Measurements from ENCODE around the gene CYP2S1.
"Not testable (repeated sequence)": the region's sequence is repeated elsewhere in the genome, so short reads cannot be mapped to it uniquely, and the experiment has no call there.

CYP2S1 gene, protein sequence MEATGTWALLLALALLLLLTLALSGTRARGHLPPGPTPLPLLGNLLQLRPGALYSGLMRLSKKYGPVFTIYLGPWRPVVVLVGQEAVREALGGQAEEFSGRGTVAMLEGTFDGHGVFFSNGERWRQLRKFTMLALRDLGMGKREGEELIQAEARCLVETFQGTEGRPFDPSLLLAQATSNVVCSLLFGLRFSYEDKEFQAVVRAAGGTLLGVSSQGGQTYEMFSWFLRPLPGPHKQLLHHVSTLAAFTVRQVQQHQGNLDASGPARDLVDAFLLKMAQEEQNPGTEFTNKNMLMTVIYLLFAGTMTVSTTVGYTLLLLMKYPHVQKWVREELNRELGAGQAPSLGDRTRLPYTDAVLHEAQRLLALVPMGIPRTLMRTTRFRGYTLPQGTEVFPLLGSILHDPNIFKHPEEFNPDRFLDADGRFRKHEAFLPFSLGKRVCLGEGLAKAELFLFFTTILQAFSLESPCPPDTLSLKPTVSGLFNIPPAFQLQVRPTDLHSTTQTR

DNA sequence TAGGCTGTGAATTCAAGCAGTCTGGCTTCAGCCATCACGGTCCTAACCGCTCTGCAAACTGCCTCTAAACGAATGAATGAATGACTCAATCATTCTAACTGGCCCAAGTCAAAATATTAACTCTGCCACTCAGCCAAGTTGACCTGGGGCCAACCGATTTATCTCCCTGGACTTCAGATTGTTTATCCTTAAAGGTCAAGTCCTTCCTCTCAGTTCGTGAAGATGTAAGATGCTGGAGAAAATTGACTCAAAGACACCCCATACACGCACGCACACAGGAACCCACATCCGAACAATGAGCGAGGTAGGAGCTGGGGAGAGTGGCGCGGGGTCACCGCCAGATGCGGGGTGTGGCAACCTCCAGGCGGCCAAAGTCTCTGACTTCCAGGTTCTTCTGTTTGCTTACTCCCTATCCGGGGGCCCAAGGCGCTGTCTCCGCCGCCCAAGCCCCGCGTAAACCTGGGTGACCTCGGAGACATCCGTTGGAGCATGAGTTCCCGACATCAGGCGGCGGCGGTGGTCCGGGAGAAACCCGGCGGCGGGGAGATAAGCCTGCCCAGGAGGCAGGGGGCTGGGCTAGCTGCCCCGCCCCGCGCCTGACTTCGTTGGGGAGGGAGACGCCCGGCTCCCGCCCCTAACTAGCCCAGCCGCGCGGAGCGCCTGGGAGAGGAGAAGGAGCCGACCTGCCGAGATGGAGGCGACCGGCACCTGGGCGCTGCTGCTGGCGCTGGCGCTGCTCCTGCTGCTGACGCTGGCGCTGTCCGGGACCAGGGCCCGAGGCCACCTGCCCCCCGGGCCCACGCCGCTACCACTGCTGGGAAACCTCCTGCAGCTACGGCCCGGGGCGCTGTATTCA lies at the start of gene CYP2S1:
TSS of gene CYP2S1 (plus strand) at position 646 of the 856 bp plus-strand sequence. CDS start at position 692, 46 bp downstream.
- ATAC-seq (peak; percentile 23), DNase-seq (peak; percentile 24)

DNA sequence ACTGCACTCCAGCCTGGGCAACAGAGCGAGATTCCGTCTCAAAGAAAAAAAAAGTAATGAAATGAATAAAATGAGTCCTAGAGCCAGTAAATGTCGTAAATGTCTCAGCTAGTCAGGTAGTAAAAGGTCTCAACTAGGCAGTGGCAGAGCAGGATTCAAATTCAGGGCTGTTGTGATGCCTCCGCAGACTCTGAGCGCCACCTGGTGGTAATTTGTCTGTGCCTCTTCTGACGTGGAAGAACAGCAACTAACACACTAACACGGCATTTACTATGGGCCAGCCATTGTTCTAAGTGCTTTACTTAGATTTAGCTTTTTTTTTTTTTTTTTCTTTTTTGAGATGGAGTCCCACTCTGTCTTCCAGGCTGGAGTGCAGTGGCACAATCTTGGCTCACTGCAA lies 48.6 kb upstream of the CYP2S1 start:
- ATAC-seq: peak; percentile 88

DNA sequence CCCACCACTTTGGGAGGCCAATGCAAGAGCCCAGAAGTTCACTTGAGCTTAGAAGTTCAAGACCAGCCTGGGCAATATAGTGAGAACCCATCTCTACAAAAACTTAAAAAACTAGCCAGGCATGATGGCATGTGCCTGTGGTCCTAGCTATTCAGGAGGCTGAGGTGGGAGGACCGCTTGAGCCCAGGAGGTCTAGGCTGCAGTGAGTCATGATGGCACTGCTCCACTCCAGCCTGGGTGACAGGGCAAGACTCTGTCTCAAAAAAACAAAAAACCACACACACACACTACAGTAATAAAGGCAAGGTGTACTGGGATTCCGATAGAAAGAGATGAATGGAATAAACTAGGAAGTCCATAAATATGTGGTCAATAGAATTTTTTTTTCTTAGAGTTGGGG lies 43.2 kb upstream of the CYP2S1 start:
- no peak for ATAC-seq

More for the DNA sequence above, 48.6 kb upstream of the CYP2S1 start:
- DNase-seq: peak; percentile 89

DNA sequence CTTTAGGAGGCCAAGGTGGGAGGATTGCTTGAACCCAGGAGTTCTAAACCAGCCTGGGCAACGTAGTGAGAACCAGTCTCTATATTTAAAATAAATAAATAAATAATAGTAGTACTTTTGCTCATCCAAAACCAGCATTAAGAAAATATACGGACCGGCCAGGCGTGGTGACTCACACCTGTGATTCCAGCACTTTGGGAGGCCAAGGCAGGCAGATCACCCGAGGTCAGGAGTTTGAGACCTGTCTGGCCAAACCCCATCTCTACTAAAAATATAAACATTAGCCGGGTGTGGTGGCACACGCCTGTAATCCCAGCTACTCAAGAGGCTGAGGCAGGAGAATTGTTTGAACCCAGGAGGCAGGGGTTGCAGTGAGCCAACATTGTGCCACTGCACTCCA lies 42.0 kb upstream of the CYP2S1 start:
- not testable (repeated sequence) for DNase-seq, ATAC-seq

More for the DNA sequence above, 43.2 kb upstream of the CYP2S1 start:
- DNase-seq: no peak

DNA sequence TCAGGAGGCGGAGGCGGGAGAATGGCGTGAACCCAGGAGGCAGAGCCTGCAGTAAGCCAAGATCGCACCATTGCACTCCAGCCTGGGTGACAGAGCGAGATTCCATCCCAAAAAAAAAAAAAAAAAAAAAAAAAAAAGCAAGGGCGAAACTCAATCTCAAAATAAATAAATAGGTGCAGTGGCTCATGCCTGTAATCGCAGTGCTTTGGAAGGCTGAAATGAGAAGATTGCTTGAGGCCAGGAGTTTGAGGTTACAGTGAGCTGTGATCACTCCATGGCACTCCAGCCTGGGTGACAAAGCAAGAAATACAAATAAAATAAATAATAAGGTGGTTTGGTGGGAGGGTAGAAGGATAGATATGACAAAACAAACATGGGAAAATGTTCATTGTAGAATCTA lies 39.0 kb upstream of the CYP2S1 start:
- DNase-seq (no peak), ATAC-seq (no peak)

DNA sequence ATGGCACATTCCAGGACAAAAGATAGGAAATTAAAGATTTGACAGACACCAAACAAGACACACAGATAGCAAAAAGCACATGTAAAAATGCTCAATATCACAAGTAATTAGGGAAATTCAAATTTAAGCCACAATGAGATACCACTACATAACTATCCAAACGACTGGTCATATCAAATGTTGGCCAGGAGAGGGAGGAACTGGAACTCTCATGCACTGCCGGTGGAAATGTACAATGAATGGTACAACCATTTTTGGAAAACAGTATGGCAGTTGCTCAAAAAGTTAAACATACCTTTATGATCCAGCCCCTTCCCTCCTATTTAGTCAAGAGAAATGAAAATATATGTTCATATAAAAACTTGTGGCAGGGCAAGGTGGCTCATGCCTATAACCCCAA lies 36.8 kb upstream of the CYP2S1 start:
- DNase-seq (no peak), ATAC-seq (no peak)

DNA sequence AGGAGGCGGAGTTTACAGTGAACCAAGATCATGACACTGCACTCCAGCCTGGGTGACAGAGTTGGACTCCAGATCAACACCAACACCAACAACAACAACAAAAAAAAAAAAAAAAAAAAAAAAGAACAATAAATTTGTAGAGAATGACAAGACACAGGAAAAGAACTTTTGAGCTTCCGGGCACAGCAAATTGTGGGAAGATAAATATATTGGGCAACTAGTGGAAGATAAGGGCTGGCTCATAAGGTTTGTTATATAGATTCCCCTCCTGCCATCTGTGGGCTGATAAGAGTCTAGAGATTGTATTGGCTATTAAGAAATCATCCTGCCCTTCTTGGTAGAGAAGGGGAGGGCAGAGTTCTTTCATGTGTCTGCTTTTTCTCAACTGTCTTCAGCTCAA lies 33.1 kb upstream of the CYP2S1 start:
- ATAC-seq: no peak
- DNase-seq: no peak

DNA sequence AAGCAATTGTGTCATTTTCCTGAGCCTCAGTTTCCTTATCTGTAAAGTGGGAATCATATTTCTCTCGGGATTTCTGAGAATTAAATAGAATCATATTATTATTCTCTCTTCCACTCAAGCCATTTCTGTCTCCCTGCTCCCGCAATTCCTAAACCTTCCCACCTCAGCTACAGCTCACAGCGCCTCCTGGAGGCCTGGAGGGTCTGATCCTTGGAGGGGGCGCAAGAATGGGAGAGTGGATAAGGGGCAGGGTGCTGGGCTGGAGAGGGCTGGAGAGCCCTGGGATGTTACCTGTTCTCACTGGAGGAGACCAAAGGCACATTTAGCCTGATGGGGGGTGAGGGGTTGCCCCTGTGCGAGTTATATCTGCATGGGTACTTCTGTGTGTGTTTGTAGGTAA lies 31.1 kb upstream of the CYP2S1 start:
- DNase-seq: peak; percentile 15
- ATAC-seq: no peak

DNA sequence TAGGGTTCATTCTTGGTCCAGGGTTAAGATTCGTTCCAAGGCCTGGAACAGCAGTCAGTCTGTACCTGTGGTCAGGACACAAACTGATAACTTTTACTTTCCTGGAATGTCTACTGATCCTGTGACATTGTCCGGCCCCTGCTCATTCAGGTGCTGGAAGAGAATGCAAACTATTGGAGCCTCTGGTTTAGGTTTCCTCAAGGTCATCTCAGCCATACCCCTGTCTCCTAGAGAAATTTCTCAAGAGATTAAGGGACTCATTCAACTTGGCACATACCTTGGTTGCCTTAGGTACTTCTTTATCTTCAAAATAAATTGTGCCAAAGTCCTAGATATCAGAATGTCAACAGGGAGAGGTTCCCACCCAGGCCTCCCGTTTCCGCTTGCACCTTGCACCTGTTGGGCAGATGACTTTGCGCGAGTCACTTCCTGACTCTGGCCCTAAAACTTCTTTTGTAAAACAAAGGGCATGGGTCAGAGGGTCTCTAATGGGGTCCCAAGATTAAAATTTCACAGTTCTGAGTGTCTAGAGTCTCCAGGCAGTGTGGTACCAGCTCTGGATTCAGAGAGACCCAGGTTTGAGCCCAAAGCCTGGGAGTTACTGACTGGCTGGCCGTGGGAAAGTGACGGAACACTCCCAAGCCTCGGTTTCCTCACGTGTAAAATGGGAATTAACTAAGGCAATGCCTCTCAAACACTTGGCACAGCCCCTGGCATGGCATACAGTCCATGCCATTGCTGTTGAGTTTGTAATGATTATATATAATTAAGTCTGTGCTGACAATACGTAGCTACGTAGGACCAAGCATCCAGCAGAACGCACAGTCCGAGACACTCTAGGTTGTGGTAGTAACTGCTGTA lies 25.8 kb upstream of the CYP2S1 start:
- DNase-seq (no peak), ATAC-seq (no peak)

DNA sequence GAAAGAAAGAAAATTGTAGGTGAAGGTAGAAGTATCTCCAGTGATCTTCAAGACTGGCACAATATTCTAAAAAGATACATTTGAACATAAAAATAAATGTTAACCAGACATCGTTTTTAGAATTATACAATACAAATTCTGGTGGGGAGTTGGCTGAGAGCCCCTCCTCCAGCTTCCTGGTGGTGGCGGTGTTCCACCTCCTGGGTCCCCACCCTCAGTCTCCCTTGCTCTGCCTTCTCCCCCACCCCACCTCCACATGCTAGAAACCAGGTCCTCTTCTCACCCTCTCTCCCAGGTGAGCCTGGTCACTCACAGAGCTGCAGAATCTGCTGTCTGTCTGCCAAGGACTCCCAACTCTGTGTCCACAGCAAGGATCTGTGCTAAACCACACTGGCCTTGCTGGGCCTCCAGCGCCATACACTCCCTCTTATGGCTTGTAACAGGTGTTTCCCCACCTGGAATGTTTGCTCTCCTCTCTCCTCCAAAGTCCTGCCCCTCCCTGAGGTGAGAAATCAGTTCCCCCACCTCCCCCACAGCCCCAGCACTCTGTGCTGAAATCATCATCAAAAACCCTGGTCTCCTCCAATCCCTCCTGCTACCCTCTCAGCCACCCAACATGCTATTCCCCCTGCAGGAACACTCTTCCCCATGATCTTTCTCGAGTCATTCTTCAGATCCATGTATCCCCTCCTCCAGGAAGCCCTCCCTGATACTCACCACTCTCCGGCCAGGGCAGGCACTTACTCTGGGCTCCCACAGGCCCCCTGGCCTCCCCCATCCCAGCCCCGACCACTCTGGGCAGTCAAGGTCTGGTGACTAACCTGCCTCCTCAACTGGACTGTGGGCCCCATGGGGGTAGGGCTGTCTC lies 20.5 kb upstream of the CYP2S1 start:
- no peak for ATAC-seq
- no peak for DNase-seq

DNA sequence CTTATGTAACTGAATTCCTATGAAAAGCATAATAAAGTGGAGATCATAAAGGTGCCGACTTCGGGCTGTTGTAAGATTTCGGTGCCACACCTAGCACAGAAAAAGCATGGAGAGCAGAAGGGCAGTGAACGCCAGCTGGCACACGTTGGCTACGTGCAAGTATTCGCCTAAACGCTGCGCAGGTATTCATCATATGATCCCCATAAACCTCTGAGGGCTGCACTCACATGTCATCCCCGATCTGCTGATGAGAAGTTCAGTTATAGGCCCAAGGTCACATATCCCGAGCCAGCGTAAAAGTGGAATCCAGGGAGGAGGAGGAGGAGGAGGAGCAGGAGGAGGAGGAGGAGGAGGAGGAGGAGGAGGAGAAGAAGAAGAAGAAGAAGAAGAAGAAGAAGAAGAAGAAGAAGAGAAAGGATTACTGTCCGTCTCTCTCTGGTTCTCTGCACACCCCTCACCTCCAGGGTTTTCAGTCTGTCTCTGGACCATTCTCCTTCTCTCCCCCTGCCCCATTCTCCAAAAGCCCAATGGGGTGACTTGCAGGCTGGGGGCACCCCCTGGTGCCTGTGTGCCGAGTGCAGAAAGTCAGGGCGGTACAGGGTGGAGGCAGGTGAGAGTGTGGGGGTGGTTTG lies 18.6 kb upstream of the CYP2S1 start:
- ATAC-seq (no peak), DNase-seq (no peak)

DNA sequence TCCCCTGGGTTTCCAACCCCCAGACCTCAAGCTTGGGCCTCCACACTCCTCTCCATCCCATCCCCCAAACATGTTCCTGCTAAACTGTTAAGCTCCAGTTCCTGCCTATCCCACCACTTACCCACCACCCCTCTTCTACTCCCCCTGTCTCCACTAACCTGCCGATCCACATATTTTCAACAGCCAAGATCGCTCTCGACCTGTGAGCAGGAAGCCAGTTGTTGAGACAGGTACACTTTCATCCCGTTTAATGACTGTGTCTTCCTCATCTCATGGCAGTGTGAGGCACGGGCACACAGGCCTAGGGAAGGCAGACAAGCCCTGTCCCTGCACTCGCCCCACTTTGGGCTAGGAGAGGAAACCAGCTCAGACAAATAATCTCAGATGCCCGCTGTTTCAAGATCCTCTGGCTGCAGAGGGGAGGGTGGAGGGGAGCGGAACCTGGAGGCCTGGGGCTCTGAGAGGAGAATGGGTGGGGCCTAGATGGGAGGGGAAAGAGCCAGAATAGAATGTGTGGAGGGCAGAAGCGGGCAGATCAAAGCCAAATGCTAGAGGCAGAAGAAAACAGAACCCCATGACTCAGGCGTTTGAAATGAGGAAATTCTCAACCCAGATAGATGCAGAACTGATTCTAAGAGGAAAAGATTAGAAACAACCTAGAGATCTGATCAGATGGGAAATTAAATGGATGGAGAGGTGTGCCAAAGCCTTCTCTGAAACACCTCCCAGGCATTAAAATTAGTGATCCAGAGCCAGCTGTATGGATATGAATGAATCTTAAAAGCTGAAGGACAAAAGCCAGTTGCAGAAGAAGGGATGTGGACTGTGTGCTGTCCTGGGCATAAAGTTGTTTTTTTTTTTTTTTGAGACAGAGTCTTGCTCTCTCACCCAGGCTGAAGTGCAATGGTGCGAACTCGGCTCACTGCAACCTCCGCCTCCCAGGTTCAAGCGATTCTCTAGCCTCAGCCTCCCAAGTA lies 16.9 kb upstream of the CYP2S1 start:
- peak; percentile 34 for DNase-seq
- peak; percentile 92 for ATAC-seq

DNA sequence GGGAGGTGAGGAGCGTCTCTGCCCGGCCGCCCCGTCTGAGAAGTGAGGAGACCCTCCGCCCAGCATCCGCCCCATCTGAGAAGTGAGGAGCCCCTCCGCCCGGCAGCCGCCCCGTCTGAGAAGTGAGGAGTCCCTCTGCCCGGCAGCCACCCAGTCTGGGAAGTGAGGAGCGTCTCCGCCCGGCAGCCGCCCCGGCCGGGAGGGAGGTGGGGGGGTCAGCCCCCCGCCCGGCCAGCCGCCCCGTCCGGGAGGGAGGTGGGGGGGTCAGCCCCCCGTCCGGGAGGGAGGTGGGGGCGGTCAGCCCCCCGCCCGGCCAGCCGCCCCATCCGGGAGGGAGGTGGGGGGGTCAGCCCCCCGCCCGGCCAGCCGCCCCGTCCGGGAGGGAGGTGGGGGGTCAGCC lies 12.8 kb upstream of the CYP2S1 start:
- ATAC-seq, DNase-seq: not testable (repeated sequence)

DNA sequence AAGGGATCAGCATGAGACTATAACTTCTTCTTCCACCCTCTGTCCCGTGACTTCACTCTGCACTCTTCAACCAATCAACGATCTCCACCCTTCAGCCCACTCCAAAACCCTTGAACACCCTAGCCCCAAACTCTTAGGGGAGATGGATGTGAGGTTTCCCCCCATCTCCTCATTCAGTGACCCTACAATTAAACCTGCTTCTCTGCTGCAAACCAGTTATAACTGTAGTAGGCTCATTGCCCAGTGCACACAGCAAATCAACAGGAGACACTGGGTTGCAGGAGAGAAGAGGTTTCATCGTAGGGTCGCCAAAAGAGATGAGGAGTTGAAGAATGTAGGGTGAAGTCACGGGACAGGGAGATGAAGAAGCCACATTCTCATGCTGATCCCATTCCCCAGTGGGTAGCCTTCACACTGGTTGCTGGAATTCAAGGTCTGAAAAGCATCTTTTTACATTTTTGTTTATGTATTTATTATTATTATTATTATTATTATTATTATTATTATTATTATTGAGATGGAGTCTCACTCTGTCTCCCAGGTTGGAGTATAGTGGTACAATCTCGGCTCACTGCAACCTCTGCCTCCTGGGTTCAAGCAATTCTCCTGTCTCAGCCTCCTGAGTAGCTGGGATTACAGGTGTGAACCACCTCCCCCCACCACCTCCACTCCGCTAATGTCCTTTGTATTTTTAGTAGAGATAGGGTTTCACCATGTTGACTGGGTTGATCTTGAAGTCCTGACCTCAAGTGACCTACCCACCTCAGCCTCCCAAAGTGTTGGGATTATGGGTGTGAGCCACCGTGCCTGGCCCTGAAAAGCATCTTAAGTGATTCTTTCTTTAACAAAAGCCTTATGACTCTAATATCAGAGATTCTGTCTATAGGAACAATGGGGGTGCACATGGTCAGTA lies 5.8 kb upstream of the CYP2S1 start:
- ATAC-seq: no peak
- DNase-seq: no peak

DNA sequence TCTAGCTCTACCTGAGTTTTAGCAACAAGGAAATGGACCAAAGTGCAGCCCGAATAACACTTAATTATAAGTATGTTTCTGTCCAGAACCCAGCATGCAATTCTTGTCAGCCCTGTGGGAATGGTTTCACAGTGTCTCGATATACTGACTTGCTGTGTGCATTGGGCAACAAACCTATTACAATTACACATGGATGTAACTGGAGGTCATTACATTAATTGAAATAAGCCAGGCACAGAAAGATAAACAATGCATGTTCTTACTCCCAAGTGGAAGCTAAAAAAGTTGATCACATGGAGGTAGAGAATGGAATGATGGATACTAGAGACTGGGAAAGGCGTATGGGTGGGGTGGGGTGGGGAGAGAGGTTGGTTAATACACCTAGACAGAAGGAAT lies 5.1 kb upstream of the CYP2S1 start:
- ATAC-seq: no peak
- no peak for DNase-seq

DNA sequence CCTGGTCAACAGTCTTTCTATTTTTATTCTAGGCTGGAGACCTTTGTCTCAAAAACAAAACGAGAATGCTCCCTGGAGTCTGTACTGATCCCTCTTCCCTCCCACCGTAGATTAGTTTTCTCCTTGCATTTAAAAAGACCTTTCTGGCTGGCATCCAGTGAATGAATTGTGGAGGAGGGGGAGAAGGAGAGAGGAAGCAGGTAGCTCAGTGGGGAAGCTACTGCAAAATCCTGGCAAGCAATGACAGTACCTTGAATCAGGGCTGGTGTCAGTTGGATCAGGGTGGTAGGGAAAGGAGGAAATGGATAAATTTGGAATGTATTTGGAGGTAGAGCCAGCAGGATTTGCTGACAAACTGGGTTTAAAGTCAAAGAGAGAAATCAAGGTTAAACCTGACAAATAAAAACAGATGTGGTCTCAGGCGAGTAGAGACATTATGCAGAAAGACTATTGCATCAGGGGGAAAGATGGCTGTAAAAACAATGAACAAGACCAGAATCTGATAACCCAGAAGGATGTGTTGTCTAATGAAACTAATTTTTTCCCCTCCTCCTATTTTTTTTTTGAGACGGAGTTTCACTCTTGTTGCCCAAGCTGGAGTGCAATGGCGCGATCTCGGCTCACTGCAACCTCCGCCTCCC lies 3.5 kb upstream of the CYP2S1 start:
- DNase-seq (no peak), ATAC-seq (no peak)

DNA sequence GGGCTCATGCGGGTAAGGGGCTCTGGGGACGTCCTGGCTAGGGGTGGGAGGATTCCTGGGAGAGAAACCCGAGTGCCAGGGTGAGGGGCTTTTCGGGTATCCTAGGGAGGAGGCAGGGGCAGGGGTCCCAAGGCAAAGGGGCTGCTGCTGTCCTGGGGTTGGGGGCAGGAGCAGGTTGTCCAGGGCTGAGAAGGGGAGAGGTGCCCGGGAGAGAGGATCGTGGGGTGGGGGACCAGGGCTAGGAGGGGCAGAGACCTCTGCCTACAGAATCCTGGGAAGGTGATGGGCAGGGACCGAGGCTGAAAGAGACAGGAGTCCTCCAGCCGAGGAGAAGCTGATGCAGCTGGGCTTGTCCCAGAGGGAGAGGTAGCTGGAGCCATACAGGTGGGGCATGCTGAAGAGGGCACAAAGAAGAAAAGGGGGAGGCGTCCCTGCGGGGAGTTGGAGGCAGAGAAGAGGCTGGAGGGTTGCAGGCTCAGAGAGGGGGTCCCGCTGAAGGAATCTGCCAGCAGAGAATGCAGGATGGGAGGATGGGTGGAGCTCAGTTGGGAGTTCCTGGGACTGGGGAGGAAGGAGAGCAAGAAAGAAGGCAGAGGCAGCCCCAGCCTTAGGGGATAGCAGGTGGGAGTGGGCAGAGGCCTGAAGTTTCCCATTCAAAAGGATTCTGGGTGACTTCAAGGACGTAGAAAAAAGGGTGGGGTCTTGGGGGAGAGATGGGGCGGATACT lies 574 bp downstream of the CYP2S1 start:
- ATAC-seq (no peak), DNase-seq (no peak)

Measured in stimulated activated naive CD8-positive, alpha-beta T cell treated with anti-CD3 and anti-CD28 coated beads, Interleukin-15, Interleukin-2, amounts not matched to agents 100 U/mL and 50 U/mL, for 24 hours (primary cell).